Panc1 (cell line): ENCODE measurements around the gene C4orf51. TPM values are rescaled to one million over a fixed set of nuclear protein-coding genes. Genes with fewer than 3 reads are reported as not detected.

Experiments used
- ATAC-seq: fragments of 200-7000 bp; cut with Tn5 transposase; 2 replicates; pipeline ENCODE4 v1.9.1; 2020; ENCODE audit warnings: mild to moderate bottlenecking, moderate library complexity
- BruUV-seq: library from RNA; stranded (reverse); fragments of 400-500 nt; replicated peaks from 2 replicates; lab custom pipeline; 2021; lab: Mats Ljungman, UMichigan
- CTCF ChIA-PET: fragments of 300-600 bp; sonication (Branson Sonifier 250); formaldehyde crosslinking; loops from one replicate; lab custom pipeline; 2022; ENCODE audit warnings: antibody characterized with exemption; lab: Charles Lee
- POLR2A ChIA-PET: fragments of 300-600 bp; sonication (Branson Sonifier 250); formaldehyde crosslinking; loops from one replicate; lab custom pipeline; 2022; ENCODE audit warnings: antibody characterized with exemption; lab: Charles Lee
- DNase-seq: peaks from one replicate; pipeline ENCODE4 v3.0.0-alpha.2; 2010; ENCODE audit warnings: low read depth, low spot score
- H3K27ac ChIP-seq: 2 replicates; pipeline ENCODE4 v1.5.1; 2011; ENCODE audit warnings: mild to moderate bottlenecking, low read length, inconsistent platforms
- H3K27me3 ChIP-seq: fragments of 200-500 bp; sonication (Bioruptor generic); 2 replicates; pipeline ENCODE4 v1.6.0; 2014; ENCODE audit warnings: low read length, inconsistent platforms; ENCODE audit not compliant: control insufficient read depth, insufficient read depth
- H3K36me3 ChIP-seq: fragments of 200-500 bp; sonication (Bioruptor generic); 2 replicates; pipeline ENCODE4 v1.5.1; 2014; ENCODE audit warnings: inconsistent platforms, mild to moderate bottlenecking, low read length, moderate library complexity; ENCODE audit not compliant: control insufficient read depth, insufficient read depth
- H3K4me1 ChIP-seq: 2 replicates; pipeline ENCODE4 v1.5.1; 2011; ENCODE audit warnings: inconsistent platforms, mild to moderate bottlenecking, low read length, moderate library complexity; ENCODE audit not compliant: control insufficient read depth, insufficient read depth
- H3K4me3 ChIP-seq, 2 experiments: 2 replicates each; pipeline ENCODE4 v1.5.1; 2011 to 2012; ENCODE audit warnings: low read depth in 2 of 2, low read length in 2 of 2, mild to moderate bottlenecking in 2 of 2, inconsistent platforms in 1 of 2, moderate library complexity in 1 of 2
- H3K9me3 ChIP-seq: fragments of 200-500 bp; sonication (Bioruptor generic); 2 replicates; pipeline ENCODE4 v1.5.1; 2014; ENCODE audit warnings: low read depth, mild to moderate bottlenecking, inconsistent platforms, low read length, moderate library complexity; ENCODE audit not compliant: control insufficient read depth, insufficient read depth
- CTCF ChIP-seq: fragments of 450-650 bp; IDR thresholded peaks from 2 replicates; pipeline ENCODE4 v1.5.1; 2017; ENCODE audit warnings: mild to moderate bottlenecking
- POLR2AphosphoS5 ChIP-seq: IDR thresholded peaks from 2 replicates; pipeline ENCODE4 v1.6.1; 2012; ENCODE audit warnings: mild to moderate bottlenecking, low read depth, low read length, moderate library complexity
- REST ChIP-seq, 2 experiments: IDR thresholded peaks; 2 replicates each; pipeline ENCODE4 v1.6.1; 2011 to 2012; ENCODE audit warnings: low read depth in 2 of 2, control low read depth in 1 of 2, low read length in 1 of 2, mild to moderate bottlenecking in 1 of 2, moderate library complexity in 1 of 2; ENCODE audit not compliant: insufficient read depth in 1 of 2
- SIN3A ChIP-seq: IDR thresholded peaks from 2 replicates; pipeline ENCODE4 v1.6.1; 2012; ENCODE audit warnings: low read depth, mild to moderate bottlenecking, low read length, moderate library complexity, borderline replicate concordance; ENCODE audit not compliant: insufficient read depth
- TCF7L2 ChIP-seq: IDR thresholded peaks from 2 replicates; pipeline ENCODE4 v1.6.1; 2011; ENCODE audit warnings: mild to moderate bottlenecking, low read depth, low read length, inconsistent platforms
- in situ Hi-C: cut with HindIII; loops from 2 replicates; pipeline ENCODE4 v1.10.0; 2016; ENCODE audit warnings: low sequenced_read_pairs, low pct_unique_long_range_greater_than_20kb
- intact Hi-C: fragments of 100-400 bp; cut with micrococcal nuclease; formaldehyde crosslinking; loops from one replicate; pipeline ENCODE4 v1.10.0; 2022; ENCODE audit not compliant: unreplicated experiment
- total RNA-seq: library from RNA; stranded (reverse); gene quantifications from one replicate; pipeline ENCODE4 v1.2.1, GENCODE V29; 2021; ENCODE audit not compliant: unreplicated experiment

C4orf51 gene
- total RNA-seq, 1 experiment from 2014 or later: not detected

GRCh38 chr4:145643295-145643694, 36.7 kb upstream of the C4orf51 start:
- Histone ChIP-seq H3K4me3 (no peak overlapping the region), H3K36me3 (no peaks in the 10 kb centered on the region), H3K4me1 (no peaks in the 10 kb centered on the region), H3K27ac (no peak overlapping the region), H3K9me3 (no peaks in the 10 kb centered on the region), H3K27me3 (no peaks in the 10 kb centered on the region)
- in situ Hi-C loops: no loop called here
- intact Hi-C loops: no loop called here
- POLR2A ChIA-PET: no interaction called here
- CTCF ChIA-PET: no interaction called here
- no TSS peak for BruUV-seq
- ATAC-seq (no peak), DNase-seq (no peak)
- TF ChIP-seq SIN3A (no peak), POLR2AphosphoS5 (no peak), CTCF (no peak), TCF7L2 (no peak), REST (IDR thresholded peaks at IDR 0.05; ENCODE audit: insufficient read depth in 1 of 2, low read depth in 2 of 2, low read length in 1 of 2) (no peak)

GRCh38 chr4:145644699-145645098, 35.2 kb upstream of the C4orf51 start:
- DNase-seq: no peak
- no TSS peak for BruUV-seq
- Histone ChIP-seq H3K36me3 (no peaks in the 10 kb centered on the region), H3K9me3 (no peaks in the 10 kb centered on the region), H3K27me3 (no peaks in the 10 kb centered on the region), H3K4me3 (no peak overlapping the region), H3K4me1 (no peaks in the 10 kb centered on the region), H3K27ac (no peak overlapping the region)
- ChIA-PET CTCF (no interaction called here), POLR2A (no interaction called here)
- in situ Hi-C loops: no loop called here
- TF ChIP-seq POLR2AphosphoS5 (no peak), SIN3A (no peak), TCF7L2 (no peak), CTCF (no peak; the same call in 1 of the 2 replicates), REST (IDR thresholded peaks at IDR 0.05; ENCODE audit: insufficient read depth in 1 of 2, low read depth in 2 of 2, low read length in 1 of 2) (no peak)
- no peak for ATAC-seq
- intact Hi-C loops: no loop called here
